ENCODE data around the gene DPH7. TPM values are rescaled to one million over a fixed set of nuclear protein-coding genes. Genes with fewer than 3 reads are reported as not detected.

The DPH7 gene
- total RNA-seq (2021; fragmentation: NEBNext Ultra II Directional; extraction: Animal tissue kit (Norgen Biotek cat#: 25700)) (44.6 and 45.7 TPM in 2 replicates), polyA plus RNA-seq (2011; rRNA removed) (45.5 and 50.5 TPM in 2 replicates), polyA minus RNA-seq (2011; rRNA and poly(A)+ RNA removed) (33.4 and 36.2 TPM in 2 replicates)
- polyA plus RNA-seq (2011; cell fraction: cytosol; rRNA removed), result 57.0 TPM
- polyA plus RNA-seq (2011; cell fraction: nucleus; rRNA removed), result 130 TPM
- 36.7 to 45.7 TPM (median 45.2 TPM) in 4 replicates for polyA plus RNA-seq (2012, experiment 1 of 2)
- polyA plus RNA-seq (2012, experiment 2 of 2), result 42.0 TPM
- polyA plus RNA-seq (2013, experiment 1 of 2), result 37.2 TPM
- 32.9 TPM for polyA plus RNA-seq (2013, experiment 2 of 2)
- 20.0 TPM for polyA minus RNA-seq (2011; cell fraction: cytosol; rRNA and poly(A)+ RNA removed)
- 42.4 TPM for polyA minus RNA-seq (2011; cell fraction: nucleus; rRNA and poly(A)+ RNA removed)
- long read RNA-seq, experiment 1, transcript DPH7-201 (9 exons, 1,847 nt), result major isoform, 6 of 26 reads
- long read RNA-seq, experiment 1, partial matches to known transcripts, result 10 of 26 reads
- long read RNA-seq, experiment 1, other reads (novel, unspliced or antisense), result 9 of 26 reads
- long read RNA-seq, experiment 2, partial matches to known transcripts, result 2 of 3 reads
- long read RNA-seq, experiment 2, other reads (novel, unspliced or antisense), result 1 of 3 reads

DNA sequence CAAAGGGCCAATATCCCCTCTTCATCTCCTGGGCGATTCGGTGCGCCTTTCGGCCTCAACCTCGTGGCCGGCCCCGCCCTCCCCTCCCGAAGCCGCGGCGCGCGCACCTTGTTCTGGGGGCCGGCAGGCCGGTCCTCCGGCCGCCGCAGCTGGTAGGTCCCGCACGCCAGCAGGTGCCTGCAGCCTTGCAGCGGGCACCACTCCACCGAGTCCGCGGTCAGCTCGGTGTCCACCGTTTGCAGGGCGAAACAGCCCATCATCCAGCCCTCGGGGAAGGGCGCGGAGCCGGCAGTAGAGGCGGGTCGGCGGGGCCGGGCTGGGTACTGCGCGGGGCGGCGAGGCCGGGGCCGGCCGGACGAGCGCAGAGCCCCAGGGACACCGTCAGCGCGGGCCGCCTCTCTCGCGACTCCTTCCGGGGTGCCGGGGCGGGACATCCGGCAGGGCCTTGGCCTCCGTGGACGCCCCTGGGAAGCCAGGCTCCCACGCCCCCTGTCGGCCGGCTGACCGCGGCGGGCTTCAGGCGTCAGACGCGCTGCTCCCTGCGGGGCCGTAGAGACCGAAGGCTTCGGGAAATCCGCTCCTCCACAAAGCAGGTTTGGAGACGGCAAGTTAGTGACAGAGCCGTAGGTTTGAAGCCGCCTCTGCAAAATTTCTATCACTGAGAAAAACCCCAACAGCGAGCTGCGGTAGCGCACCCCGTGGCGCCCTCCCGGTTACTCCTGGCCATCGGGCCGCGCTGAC, at the start of gene DPH7:
Gene DPH7, minus strand, starts transcription at position 408 of the 741 bp plus-strand sequence. Its CDS starts 148 bp downstream, at position 260.
- no peak within 1 kb of the TSS for H2BK15ac ChIP-seq (ENCODE audit: low read length)
- peak within 1 kb of the TSS; percentile 71 to 92 for H3K4me2 ChIP-seq (ENCODE audit: insufficient read depth in 1 of 2, low read depth in 2 of 2, low read length in 2 of 2)
- peak within 1 kb of the TSS; percentile 82; the same call in 1 of the 2 replicates for H2BK5ac ChIP-seq (ENCODE audit: low read depth, low read length)
- ChIA-PET POLR2A (ENCODE audit: partially characterized antibody) (interaction anchor here (0.7 to 4.6 kb wide), 7 partner anchors 12 to 155 kb away, joined by 3 to 45 read pairs (median 6); partner anchors contain the start of genes EHMT1, EXD3, MRPL41 and NOXA1), CTCF (ENCODE audit: partially characterized antibody) (interaction anchor here (0.5 to 5.9 kb wide), 8 partner anchors 10 to 158 kb away, joined by 3 to 46 read pairs (median 4); no protein-coding TSS in a partner anchor)
- no peak within 1 kb of the TSS for H2BK12ac ChIP-seq (ENCODE audit: low read depth, low read length)
- 6% methylated on average over 65 of the region's 82 CpGs; no CpG with 5 or more reads in 1 of the 2 experiments for WGBS, 2 experiments (ENCODE audit: extremely low coverage in 1 of 2, insufficient coverage in 1 of 2, insufficient read length in 1 of 2, insufficient replicate concordance in 2 of 2, low coverage in 1 of 2, low lambda C conversion rate in 2 of 2, missing lambda C conversion rate in 1 of 2)
- no peak within 1 kb of the TSS for H3K4ac ChIP-seq (replicated peaks; ENCODE audit: insufficient read length, low read depth, low read length)
- no peak within 1 kb of the TSS for H3K23ac ChIP-seq (ENCODE audit: insufficient read length)
- H3K4me1 ChIP-seq (replicated peaks in 1 of 4; ENCODE audit: control insufficient read depth in 3 of 4, insufficient read depth in 4 of 4, low read length in 3 of 4), result peaks cover 0 to 23% (median 7%) of the 10 kb centered on the region in 4 experiments; a peak in 6 of 7 replicates
- peak within 1 kb of the TSS; percentile 90 for H3K56ac ChIP-seq (replicated peaks; ENCODE audit: insufficient read length, low read depth, low read length)
- H4K5ac ChIP-seq (ENCODE audit: insufficient read length, low read depth, low read length), result peak within 1 kb of the TSS; percentile 98
- H3K4me3 ChIP-seq (ENCODE audit: extremely low read depth in 1 of 4, insufficient read depth in 2 of 4, low read depth in 3 of 4, low read length in 4 of 4), result peak within 1 kb of the TSS; percentile 87 to 90 (median 88)
- peak within 1 kb of the TSS; percentile 89 for H4K91ac ChIP-seq (replicated peaks; ENCODE audit: insufficient read length, low read length)
- no peaks in the 10 kb centered on the region for H3K9me3 ChIP-seq (ENCODE audit: insufficient read depth in 2 of 2, low read depth in 1 of 2, low read length in 1 of 2)
- no peaks in the 10 kb centered on the region for H3K27me3 ChIP-seq (replicated peaks in 1 of 4; ENCODE audit: control insufficient read depth in 3 of 4, extremely low read depth in 1 of 4, insufficient read depth in 3 of 4, low read length in 3 of 4)
- peak; percentile 78 to 99 for DNase-seq (ENCODE audit: low read depth in 1 of 2, low spot score in 2 of 2)
- no peak within 1 kb of the TSS for H2AK5ac ChIP-seq (ENCODE audit: low read depth, low read length)
- peak within 1 kb of the TSS; percentile 66; the same call in 1 of the 2 replicates for H3K27ac ChIP-seq (ENCODE audit: low read depth, low read length)
- no peak within 1 kb of the TSS for H2BK120ac ChIP-seq (replicated peaks; ENCODE audit: low read depth, low read length)
- H3K79me1 ChIP-seq (ENCODE audit: low read depth, low read length), result peaks cover 23% of the 10 kb centered on the region
- peaks cover 31 to 54% (median 38%) of the 10 kb centered on the region in 4 experiments for H3K36me3 ChIP-seq (ENCODE audit: control insufficient read depth in 2 of 4, insufficient read depth in 4 of 4, low read length in 3 of 4)
- H3K14ac ChIP-seq (ENCODE audit: insufficient read length), result no peak within 1 kb of the TSS
- no peak within 1 kb of the TSS for H4K8ac ChIP-seq (ENCODE audit: extremely low read depth, insufficient read depth, low read length)
- peak within 1 kb of the TSS; percentile 64 to 90 (median 82) for H3K9ac ChIP-seq (replicated peaks in 1 of 4; ENCODE audit: extremely low read depth in 1 of 4, low read depth in 3 of 4, low read length in 3 of 4)
- H2AFZ ChIP-seq (ENCODE audit: low read length), result no peak within 1 kb of the TSS; the same call in 1 of the 2 replicates
- H3K18ac ChIP-seq (ENCODE audit: extremely low read depth, low read length), result peak within 1 kb of the TSS; percentile 97
- FAIRE-seq, result no peak
- peaks cover 12 to 41% of the 10 kb centered on the region in 2 experiments for H4K20me1 ChIP-seq (replicated peaks in 1 of 2; ENCODE audit: control insufficient read depth in 1 of 2, insufficient read depth in 2 of 2, low read length in 2 of 2)
- no peak within 1 kb of the TSS for H2BK20ac ChIP-seq (ENCODE audit: low read length)
- H3K23me2 ChIP-seq (ENCODE audit: low read depth, low read length), result peaks cover 3% of the 10 kb centered on the region; the same call in 1 of the 2 replicates
- peaks cover 12 to 35% of the 10 kb centered on the region in 2 experiments for H3K79me2 ChIP-seq (ENCODE audit: control insufficient read depth in 1 of 2, insufficient read depth in 2 of 2, low read length in 2 of 2)
- TF ChIP-seq, protein P1, sequence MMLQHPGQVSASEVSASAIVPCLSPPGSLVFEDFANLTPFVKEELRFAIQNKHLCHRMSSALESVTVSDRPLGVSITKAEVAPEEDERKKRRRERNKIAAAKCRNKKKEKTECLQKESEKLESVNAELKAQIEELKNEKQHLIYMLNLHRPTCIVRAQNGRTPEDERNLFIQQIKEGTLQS (IDR thresholded peaks at IDR 0.05; ENCODE audit: insufficient read depth, low read depth, low read length), result 0 out of 2 replicates have a peak, but pooled peaks have one; percentile 8
- peak; percentile 65; the same call in 1 of the 2 replicates for TF ChIP-seq BACH1 (IDR thresholded peaks at IDR 0.05; ENCODE audit: low read length)
- peak; percentile 68 for TF ChIP-seq TBP (IDR thresholded peaks at IDR 0.05; ENCODE audit: low read depth, low read length)
- peak; percentile 98 for TF ChIP-seq PHF8 (conservative IDR thresholded peaks at IDR 0.05; ENCODE audit: low read depth, low read length)
- peak; percentile 66; the same call in 1 of the 2 replicates for TF ChIP-seq TAF1 (IDR thresholded peaks at IDR 0.05; ENCODE audit: low read depth, low read length)
- no peak for TF ChIP-seq TCF12 (IDR thresholded peaks at IDR 0.05; ENCODE audit: low read depth, low read length)
- TF ChIP-seq SP1 (IDR thresholded peaks at IDR 0.05; ENCODE audit: low read depth, low read length), result peak; percentile 45; the same call in 1 of the 2 replicates
- TF ChIP-seq GABPA (IDR thresholded peaks at IDR 0.05; ENCODE audit: borderline replicate concordance, insufficient read depth, low read length), result peak; percentile 97
